Measurements from ENCODE around the gene CSRNP2. TPM values are rescaled to one million over a fixed set of nuclear protein-coding genes. Genes with fewer than 3 reads are reported as not detected.

Gene CSRNP2
- total and polyA plus RNA-seq, 2 of the 8 experiments (the other 6 are each of a cell fraction or from before 2014, with no cell fraction given) = 13.7 to 34.0 TPM

GRCh38 chr12:51028813-51029150 lies 54.6 kb downstream of the CSRNP2 start (continued):
- no peak for TF ChIP-seq RXRA (IDR thresholded peaks at IDR 0.05; ENCODE audit: insufficient read depth, low read depth, low read length)
- no peak for TF ChIP-seq TEAD4 (IDR thresholded peaks at IDR 0.05; ENCODE audit: low read depth, low read length)
